ENCODE data around the gene NRG2. TPM values are rescaled to one million over a fixed set of nuclear protein-coding genes. Genes with fewer than 3 reads are reported as not detected.

NRG2 gene
- total RNA-seq, 3 donors from 2014 or later (not counting 1 experiment from before 2014, with no cell fraction given): 0.21 to 0.50 (median 0.40) TPM

GRCh38 chr5:140024928-140025327, 18.2 kb downstream of the NRG2 start:
- Histone ChIP-seq H3K36me3 (ENCODE audit: control insufficient read depth, insufficient read depth, low read length) (no peaks in the 10 kb centered on the region), H3K4me1 (ENCODE audit: control insufficient read depth, insufficient read depth, low read length) (no peaks in the 10 kb centered on the region), H3K27ac (ENCODE audit: low read length) (no peak overlapping the region), H3K4me3 (ENCODE audit: low read length) (no peak overlapping the region), H3K27me3 (ENCODE audit: control insufficient read depth, insufficient read depth, low read length) (peaks cover 7% of the 10 kb centered on the region), H3K9me3 (ENCODE audit: control insufficient read depth, insufficient read depth, low read length) (no peaks in the 10 kb centered on the region)
- peaks cover 12 to 30% of the 10 kb centered on the region in 2 donors for H3K27me3 Mint-ChIP-seq (ENCODE audit: low read depth in 2 of 2)
- H3K36me3 Mint-ChIP-seq: no peaks in the 10 kb centered on the region
- WGBS (ENCODE audit: insufficient coverage): 10% methylated on average over 1 of the region's 1 CpG
- no peaks in the 10 kb centered on the region for H3K4me1 Mint-ChIP-seq
- ATAC-seq (no peak), DNase-seq (no peak)
- H3K4me3 Mint-ChIP-seq: no peak overlapping the region
- no peak for TF ChIP-seq CTCF (IDR thresholded peaks at IDR 0.05)
- H3K27ac Mint-ChIP-seq: no peak overlapping the region
- H3K9me3 Mint-ChIP-seq: no peaks in the 10 kb centered on the region
- intact Hi-C loops (cut with micrococcal nuclease): no loop called here

- Mint-ChIP-seq H3K36me3 (no peaks in the 10 kb centered on the region), H3K27me3 (ENCODE audit: low read depth in 2 of 2) (peaks cover 12 to 25% of the 10 kb centered on the region in 2 donors), H3K4me1 (no peaks in the 10 kb centered on the region), H3K4me3 (no peak overlapping the region), H3K9me3 (no peaks in the 10 kb centered on the region), H3K27ac (no peak overlapping the region)
- Histone ChIP-seq H3K27me3 (ENCODE audit: control insufficient read depth, insufficient read depth, low read length) (peaks cover 4% of the 10 kb centered on the region), H3K9me3 (ENCODE audit: control insufficient read depth, insufficient read depth, low read length) (no peaks in the 10 kb centered on the region), H3K4me3 (ENCODE audit: low read length) (no peak overlapping the region), H3K27ac (ENCODE audit: low read length) (no peak overlapping the region), H3K36me3 (ENCODE audit: control insufficient read depth, insufficient read depth, low read length) (no peaks in the 10 kb centered on the region), H3K4me1 (ENCODE audit: control insufficient read depth, insufficient read depth, low read length) (no peaks in the 10 kb centered on the region)
- ATAC-seq (no peak), DNase-seq (no peak)
- intact Hi-C loops (cut with micrococcal nuclease): no loop called here
- 93% methylated on average over 5 of the region's 6 CpGs for WGBS (ENCODE audit: insufficient coverage)
- TF ChIP-seq CTCF (IDR thresholded peaks at IDR 0.05): no peak
These were observed 19.4 kb downstream of the NRG2 start for GRCh38 chr5:140023611-140024191.

- 92% methylated on average over 3 of the region's 4 CpGs for WGBS (ENCODE audit: insufficient coverage)
- no peaks in the 10 kb centered on the region for H3K4me1 ChIP-seq (ENCODE audit: control insufficient read depth, insufficient read depth, low read length)
- intact Hi-C loops (cut with micrococcal nuclease): no loop called here
These were observed 22.4 kb downstream of the NRG2 start for GRCh38 chr5:140020601-140021177.

More at GRCh38 chr5:140020601-140021177, 22.4 kb downstream of the NRG2 start:
- no peak for ATAC-seq
- peaks cover 4% of the 10 kb centered on the region for H3K27me3 ChIP-seq (ENCODE audit: control insufficient read depth, insufficient read depth, low read length)
- H3K9me3 Mint-ChIP-seq: no peaks in the 10 kb centered on the region
- H3K9me3 ChIP-seq (ENCODE audit: control insufficient read depth, insufficient read depth, low read length): no peaks in the 10 kb centered on the region
- no peak overlapping the region for H3K4me3 Mint-ChIP-seq
- H3K27ac ChIP-seq (ENCODE audit: low read length): no peak overlapping the region
- H3K4me1 Mint-ChIP-seq: no peaks in the 10 kb centered on the region
- no peak for DNase-seq
- no peak overlapping the region for H3K4me3 ChIP-seq (ENCODE audit: low read length)
- peaks cover 6 to 15% of the 10 kb centered on the region in 2 donors for H3K27me3 Mint-ChIP-seq (ENCODE audit: low read depth in 2 of 2)
- H3K36me3 Mint-ChIP-seq: no peaks in the 10 kb centered on the region
- no peak overlapping the region for H3K27ac Mint-ChIP-seq
- no peak for TF ChIP-seq CTCF (IDR thresholded peaks at IDR 0.05)
- no peaks in the 10 kb centered on the region for H3K36me3 ChIP-seq (ENCODE audit: control insufficient read depth, insufficient read depth, low read length)
